ENCODE results near the gene TTC13. TPM values are rescaled to one million over a fixed set of nuclear protein-coding genes. Genes with fewer than 3 reads are reported as not detected.

TTC13 gene
- total and polyA plus RNA-seq, 4 donors = 2.6 to 17.5 (median 6.8) TPM

- Histone ChIP-seq H3K27ac (ENCODE audit: low read depth in 1 of 2, low read length in 2 of 2) (no peak overlapping the region), H3K36me3 (ENCODE audit: control insufficient read depth in 4 of 4, insufficient read depth in 3 of 4, low read depth in 1 of 4, low read length in 3 of 4) (no peaks in the 10 kb centered on the region), H3K9ac (ENCODE audit: low read depth in 1 of 2, low read length in 2 of 2) (no peak overlapping the region), H3K27me3 (ENCODE audit: control insufficient read depth in 4 of 4, insufficient read depth in 4 of 4, low read length in 3 of 4) (no peaks in the 10 kb centered on the region), H3K9me3 (ENCODE audit: control insufficient read depth in 4 of 4, low read length in 3 of 4) (peaks cover 0 to 3% (median 0%) of the 10 kb centered on the region in 4 donors), H3K4me1 (ENCODE audit: control insufficient read depth in 4 of 4, insufficient read depth in 4 of 4, low read length in 3 of 4) (no peaks in the 10 kb centered on the region), H3K4me3 (ENCODE audit: low read depth in 1 of 3, low read length in 3 of 3) (no peak overlapping the region)
- no peak for DNase-seq (ENCODE audit: low spot score)
- TF ChIP-seq CTCF (IDR thresholded peaks at IDR 0.05; ENCODE audit: low read depth, low read length, missing input control) (no peak), MAX (IDR thresholded peaks at IDR 0.05) (no peak), FOXA2 (IDR thresholded peaks at IDR 0.05) (no peak), JUND (IDR thresholded peaks at IDR 0.05) (no peak), EGR1 (IDR thresholded peaks at IDR 0.05; ENCODE audit: low read depth in 2 of 2) (no peak), RXRA (IDR thresholded peaks at IDR 0.05) (no peak), HNF4G (IDR thresholded peaks at IDR 0.05) (no peak)
- 81% methylated on average over 3 of the region's 3 CpGs for WGBS
Observed at GRCh38 chr1:231013391-231014015, 34.8 kb upstream of the TTC13 start.

- no peak for DNase-seq (ENCODE audit: low spot score)
- TF ChIP-seq FOXA1 (IDR thresholded peaks at IDR 0.05) (no peak), HNF4A (conservative IDR thresholded peaks at IDR 0.05) (no peak), YY1 (IDR thresholded peaks at IDR 0.05) (no peak), RXRA (IDR thresholded peaks at IDR 0.05) (no peak), ZBTB33 (IDR thresholded peaks at IDR 0.05) (no peak)
- Histone ChIP-seq H3K4me1 (ENCODE audit: control insufficient read depth in 4 of 4, insufficient read depth in 4 of 4, low read length in 3 of 4) (no peaks in the 10 kb centered on the region), H3K9me3 (ENCODE audit: control insufficient read depth in 4 of 4, low read length in 3 of 4) (peaks cover 0 to 3% (median 0%) of the 10 kb centered on the region in 4 donors), H3K27me3 (ENCODE audit: control insufficient read depth in 4 of 4, insufficient read depth in 4 of 4, low read length in 3 of 4) (no peaks in the 10 kb centered on the region), H3K27ac (ENCODE audit: low read depth in 1 of 2, low read length in 2 of 2) (no peak overlapping the region), H3K4me3 (ENCODE audit: low read depth in 1 of 3, low read length in 3 of 3) (no peak overlapping the region), H3K9ac (ENCODE audit: low read depth in 1 of 2, low read length in 2 of 2) (no peak overlapping the region), H3K36me3 (ENCODE audit: control insufficient read depth in 4 of 4, insufficient read depth in 3 of 4, low read depth in 1 of 4, low read length in 3 of 4) (no peaks in the 10 kb centered on the region)
- WGBS = 94% methylated on average over 5 of the region's 5 CpGs
Observed at GRCh38 chr1:231011963-231012362, 33.3 kb upstream of the TTC13 start.

- H3K9me3 ChIP-seq (ENCODE audit: control insufficient read depth in 4 of 4, low read length in 3 of 4) = peaks cover 0 to 3% (median 0%) of the 10 kb centered on the region in 4 donors
- no peaks in the 10 kb centered on the region for H3K4me1 ChIP-seq (ENCODE audit: control insufficient read depth in 4 of 4, insufficient read depth in 4 of 4, low read length in 3 of 4)
- DNase-seq (ENCODE audit: low spot score) = no peak
- H3K9ac ChIP-seq (ENCODE audit: low read depth in 1 of 2, low read length in 2 of 2) = no peak overlapping the region
- no peak overlapping the region for H3K4me3 ChIP-seq (ENCODE audit: low read depth in 1 of 3, low read length in 3 of 3)
- H3K36me3 ChIP-seq (ENCODE audit: control insufficient read depth in 4 of 4, insufficient read depth in 3 of 4, low read depth in 1 of 4, low read length in 3 of 4) = no peaks in the 10 kb centered on the region
- 100% methylated on average over 2 of the region's 2 CpGs for WGBS
- no peak overlapping the region for H3K27ac ChIP-seq (ENCODE audit: low read depth in 1 of 2, low read length in 2 of 2)
- H3K27me3 ChIP-seq (ENCODE audit: control insufficient read depth in 4 of 4, insufficient read depth in 4 of 4, low read length in 3 of 4) = no peaks in the 10 kb centered on the region
- TF ChIP-seq CTCF (IDR thresholded peaks at IDR 0.05; ENCODE audit: low read depth, low read length, missing input control) (no peak), YY1 (IDR thresholded peaks at IDR 0.05) (no peak), HNF4G (IDR thresholded peaks at IDR 0.05) (no peak), TAF1 (conservative IDR thresholded peaks at IDR 0.05) (no peak), EGR1 (IDR thresholded peaks at IDR 0.05; ENCODE audit: low read depth in 2 of 2) (no peak), HNF4A (conservative IDR thresholded peaks at IDR 0.05) (no peak), NR2F2 (IDR thresholded peaks at IDR 0.05) (no peak), MAX (IDR thresholded peaks at IDR 0.05) (no peak), SP1 (IDR thresholded peaks at IDR 0.05) (no peak), RAD21 (IDR thresholded peaks at IDR 0.05) (no peak), ZBTB33 (IDR thresholded peaks at IDR 0.05) (no peak), FOXA1 (IDR thresholded peaks at IDR 0.05) (no peak), GABPA (IDR thresholded peaks at IDR 0.05 in 1 of 2, conservative IDR thresholded peaks at IDR 0.05 in 1 of 2) (no peak)
Observed at GRCh38 chr1:231011360-231011759, 32.7 kb upstream of the TTC13 start.
